GM12878 (cell line): Measurements from ENCODE around the gene UNC80. TPM values are rescaled to one million over a fixed set of nuclear protein-coding genes. Genes with fewer than 3 reads are reported as not detected.

ENCODE experiments used
- ATAC-seq: fragments of 200-7000 bp; cut with Tn5 transposase; 3 replicates; pipeline ENCODE4 v1.9.1; 2020; ENCODE audit warnings: mild to moderate bottlenecking, moderate library complexity
- BruUV-seq: library from RNA; stranded (reverse); fragments of 400-500 nt; replicated peaks from 2 replicates; lab custom pipeline; 2021; lab: Mats Ljungman, UMichigan
- CTCF ChIA-PET: fragments of 300-600 bp; sonication (Branson Sonifier 250); formaldehyde crosslinking; extraction: SDS; loops from one replicate; lab custom pipeline; 2021; ENCODE audit warnings: inconsistent platforms; lab: Yijun Ruan, JAX
- POLR2A ChIA-PET: fragments of 350-600 bp; formaldehyde crosslinking; extraction: SDS; loops from one replicate; lab custom pipeline; 2021; ENCODE audit warnings: inconsistent platforms; lab: Charles Lee
- RAD21 ChIA-PET: fragments of 300-600 bp; sonication (Branson Sonifier 250); formaldehyde crosslinking; loops from one replicate; lab custom pipeline; 2023; ENCODE audit warnings: antibody characterized with exemption; ENCODE audit not compliant: unreplicated experiment; lab: Charles Lee
- SMC1A ChIA-PET: fragments of 300-600 bp; sonication (Branson Sonifier 250); formaldehyde crosslinking; loops from one replicate; lab custom pipeline; 2023; ENCODE audit not compliant: unreplicated experiment, uncharacterized antibody; lab: Charles Lee
- DNase-seq: peaks from one replicate; pipeline ENCODE4 v3.0.0-alpha.2; 2011; ENCODE audit warnings: low read depth, low spot score
- FAIRE-seq: peaks from 3 replicates; lab custom pipeline; 2011; peaks lifted over from hg19 to GRCh38; lab: Jason Lieb, UNC
- H2AFZ ChIP-seq: 2 replicates; pipeline ENCODE4 v1.6.0; 2011; ENCODE audit warnings: low read depth, low read length, control low read depth; ENCODE audit not compliant: control insufficient read depth
- H3K27ac ChIP-seq: 2 replicates; pipeline ENCODE4 v1.5.1; 2011; ENCODE audit warnings: control low read depth; ENCODE audit not compliant: control insufficient read depth, insufficient read depth
- H3K27me3 ChIP-seq, 2 experiments: replicated peaks in 1 of 2; 2 replicates each; pipeline versions ENCODE4 v1.6.0 to v1.6.1; 2011; ENCODE audit warnings: low read length in 1 of 2; ENCODE audit not compliant: control insufficient read depth in 2 of 2, insufficient read depth in 2 of 2
- H3K36me3 ChIP-seq, 2 experiments: 2 replicates each; pipeline ENCODE4 v1.5.1; 2011; ENCODE audit warnings: low read length in 1 of 2; ENCODE audit not compliant: control insufficient read depth in 2 of 2, insufficient read depth in 2 of 2
- H3K4me1 ChIP-seq: 2 replicates; pipeline ENCODE4 v1.6.1; 2011; ENCODE audit warnings: mild to moderate bottlenecking, low read length, moderate library complexity, mixed read lengths; ENCODE audit not compliant: control insufficient read depth, insufficient read depth
- H3K4me2 ChIP-seq: 2 replicates; pipeline ENCODE4 v1.6.0; 2011; ENCODE audit warnings: control low read depth; ENCODE audit not compliant: control insufficient read depth, insufficient read depth
- H3K4me3 ChIP-seq: fragments of 200-600 bp; sonication (generic); 2 replicates; pipeline ENCODE4 v1.5.1; 2016
- H3K79me2 ChIP-seq: 2 replicates; pipeline ENCODE4 v1.6.0; 2011; ENCODE audit warnings: low read length; ENCODE audit not compliant: control insufficient read depth, insufficient read depth
- H3K9ac ChIP-seq: 2 replicates; pipeline ENCODE4 v1.8.0; 2011; ENCODE audit warnings: low read length, control low read depth, mixed read lengths; ENCODE audit not compliant: control insufficient read depth, insufficient read depth
- H3K9me3 ChIP-seq: replicated peaks from 3 replicates; pipeline ENCODE4 v1.5.1; 2011; ENCODE audit warnings: mild to moderate bottlenecking, low read length; ENCODE audit not compliant: control insufficient read depth, insufficient read depth
- H4K20me1 ChIP-seq: 2 replicates; pipeline ENCODE4 v1.6.0; 2011; ENCODE audit not compliant: control insufficient read depth, insufficient read depth
- BCL11A ChIP-seq: IDR thresholded peaks from 2 replicates; pipeline ENCODE4 v1.6.1; 2011; ENCODE audit warnings: low read depth, low read length
- BMI1 ChIP-seq: fragments of 450-650 bp; IDR thresholded peaks from 2 replicates; pipeline ENCODE4 v1.6.1; 2016; ENCODE audit warnings: mild to moderate bottlenecking, moderate library complexity, borderline replicate concordance
- CHD1 ChIP-seq: IDR thresholded peaks from 2 replicates; pipeline ENCODE4 v1.6.1; 2012; ENCODE audit warnings: low read depth, low read length, improper control_type of control experiment
- POLR2A ChIP-seq: IDR thresholded peaks from 2 replicates; pipeline ENCODE4 v1.6.1; 2011; ENCODE audit warnings: low read depth, mild to moderate bottlenecking, low read length
- POLR2AphosphoS2 ChIP-seq: IDR thresholded peaks from 2 replicates; pipeline ENCODE4 v1.6.1; 2011; ENCODE audit warnings: low read depth, mild to moderate bottlenecking, low read length, improper control_type of control experiment, moderate library complexity
- TCF3 ChIP-seq: IDR thresholded peaks from 2 replicates; pipeline ENCODE4 v1.6.1; 2012; ENCODE audit warnings: low read depth, mild to moderate bottlenecking, low read length, borderline replicate concordance; ENCODE audit not compliant: insufficient read depth
- TCF7 ChIP-seq: IDR thresholded peaks from 2 replicates; pipeline ENCODE4 v1.6.1; 2014; ENCODE audit warnings: antibody characterized with exemption, borderline replicate concordance
- YY1 ChIP-seq: IDR thresholded peaks from 2 replicates; pipeline ENCODE4 v1.6.1; 2011; ENCODE audit warnings: low read depth, mild to moderate bottlenecking, low read length
- WGBS: methylation state at CpG from one replicate; pipeline ENCODE4 v1.1.6; 2016; ENCODE audit warnings: low lambda C conversion rate; ENCODE audit not compliant: insufficient replicate concordance, insufficient coverage; ENCODE audit errors: missing lambda C conversion rate; 5-methylcytosine and 5-hydroxymethylcytosine counted together
- in situ Hi-C: fragments of 300-500 bp; cut with MboI; formaldehyde crosslinking; loops from 9 replicates; pipeline ENCODE4 v1.14.3; 2018; ENCODE audit warnings: mixed read lengths
- intact Hi-C: fragments of 100-400 bp; cut with micrococcal nuclease; formaldehyde crosslinking; loops from one replicate; pipeline ENCODE4 v1.14.2; 2022; ENCODE audit not compliant: unreplicated experiment
- polyA plus RNA-seq, 11 experiments: library from polyadenylated mRNA; depleted of rRNA in 4 of 11; unstranded in 6 of 11; stranded (reverse) in 5 of 11; fragments of >200 nt; fragmentation: Nextera tagmentation in 4 of 11; fragmentation: Illumina TruSeq in 1 of 11; extraction: Ambion mirVana in 4 of 11; extraction: Trizol in 1 of 11; gene quantifications; 1 replicate in 1 of 11; 2 replicates in 10 of 11; pipeline versions ENCODE4 v1.2.1 to v1.2.3, GENCODE V29; 2011 to 2016; ENCODE audit warnings: inconsistent platforms in 2 of 11, missing spikeins in 2 of 11, low read depth in 1 of 11
- total RNA-seq, 4 experiments: library from RNA; depleted of rRNA in 3 of 4; stranded (reverse); fragments of >200 nt in 3 of 4; fragmentation: Illumina TruSeq in 1 of 4; extraction: Trizol in 1 of 4; gene quantifications; 2 replicates each; pipeline versions ENCODE4 v1.2.1 to v1.2.3, GENCODE V29; 2013 to 2021
- TF ChIP-seq, protein P1 (sequence below): IDR thresholded peaks from 2 replicates; pipeline ENCODE4 v1.6.1; 2012; ENCODE audit warnings: low read length, inconsistent platforms
- TF ChIP-seq, protein P2 (sequence below): IDR thresholded peaks from 2 replicates; pipeline ENCODE4 v1.6.1; 2012; ENCODE audit warnings: low read depth, low read length, improper control_type of control experiment
- TF ChIP-seq, protein P3 (sequence below): IDR thresholded peaks from 2 replicates; pipeline ENCODE4 v1.6.1; 2011; ENCODE audit warnings: mild to moderate bottlenecking, low read depth, low read length, moderate library complexity; ENCODE audit not compliant: insufficient replicate concordance

UNC80 gene
- total and polyA plus RNA-seq, 10 of the 15 experiments (the other 5 are each of a cell fraction or from before 2014, with no cell fraction given) = not detected

DNA sequence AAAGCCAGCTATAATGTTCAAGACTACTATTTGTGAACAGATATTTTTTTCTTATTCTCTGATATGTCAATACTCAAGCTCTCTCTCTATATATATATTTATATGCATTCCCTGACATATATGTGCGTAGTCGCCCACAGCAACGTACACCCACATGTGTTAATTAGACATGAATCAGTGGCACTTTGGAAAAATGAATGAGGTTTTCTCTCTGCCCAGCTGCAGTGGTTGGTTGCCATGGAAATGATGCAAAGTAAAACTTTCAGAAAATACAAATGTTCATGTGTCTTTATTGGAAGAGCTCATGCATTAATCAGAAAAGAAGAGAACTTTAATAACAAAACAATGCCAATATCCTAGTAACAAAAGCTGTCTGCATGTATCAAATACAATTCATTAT lies 34.7 kb downstream of the UNC80 start (continued):
- TF ChIP-seq, protein P1, sequence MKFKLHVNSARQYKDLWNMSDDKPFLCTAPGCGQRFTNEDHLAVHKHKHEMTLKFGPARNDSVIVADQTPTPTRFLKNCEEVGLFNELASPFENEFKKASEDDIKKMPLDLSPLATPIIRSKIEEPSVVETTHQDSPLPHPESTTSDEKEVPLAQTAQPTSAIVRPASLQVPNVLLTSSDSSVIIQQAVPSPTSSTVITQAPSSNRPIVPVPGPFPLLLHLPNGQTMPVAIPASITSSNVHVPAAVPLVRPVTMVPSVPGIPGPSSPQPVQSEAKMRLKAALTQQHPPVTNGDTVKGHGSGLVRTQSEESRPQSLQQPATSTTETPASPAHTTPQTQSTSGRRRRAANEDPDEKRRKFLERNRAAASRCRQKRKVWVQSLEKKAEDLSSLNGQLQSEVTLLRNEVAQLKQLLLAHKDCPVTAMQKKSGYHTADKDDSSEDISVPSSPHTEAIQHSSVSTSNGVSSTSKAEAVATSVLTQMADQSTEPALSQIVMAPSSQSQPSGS = no peak
- no peak for TF ChIP-seq POLR2AphosphoS2
- no peak for TF ChIP-seq BCL11A
- TF ChIP-seq TCF7 = no peak
- TF ChIP-seq, protein P2, sequence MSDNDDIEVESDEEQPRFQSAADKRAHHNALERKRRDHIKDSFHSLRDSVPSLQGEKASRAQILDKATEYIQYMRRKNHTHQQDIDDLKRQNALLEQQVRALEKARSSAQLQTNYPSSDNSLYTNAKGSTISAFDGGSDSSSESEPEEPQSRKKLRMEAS = no peak
- no peak for TF ChIP-seq BMI1
- TF ChIP-seq, all 136 proteins: peak for 0

DNA sequence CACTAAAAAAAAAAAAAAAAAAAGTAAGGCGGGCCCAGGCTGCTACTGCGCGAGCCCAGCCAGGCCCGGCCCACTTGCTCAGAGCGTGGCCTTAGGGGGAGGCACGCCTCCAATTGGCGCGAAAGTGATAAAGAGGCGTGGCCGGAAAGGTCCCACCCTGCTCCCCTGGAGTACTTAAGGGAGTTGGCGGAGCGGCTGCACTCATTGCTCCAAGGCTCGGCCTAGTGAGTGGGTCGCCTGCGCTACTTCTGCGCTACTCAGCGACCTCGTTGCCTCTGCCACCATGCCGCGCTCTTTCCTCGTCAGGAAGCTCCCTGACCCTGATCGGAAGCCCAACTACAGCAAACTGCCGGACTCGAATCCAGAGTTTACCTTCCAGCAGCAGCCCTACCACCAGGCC lies 36.9 kb downstream of the UNC80 start:
- no peaks in the 10 kb centered on the region for H3K4me1 ChIP-seq
- no peak overlapping the region for H3K4me2 ChIP-seq
- ATAC-seq (no peak), DNase-seq (no peak), FAIRE-seq (no peak)
- H3K9ac ChIP-seq = no peak overlapping the region
- no peaks in the 10 kb centered on the region for H3K9me3 ChIP-seq
- POLR2A ChIA-PET = no interaction called here
- no peaks in the 10 kb centered on the region for H3K27me3 ChIP-seq
- 91% methylated on average over 17 of the region's 24 CpGs for WGBS
- SMC1A ChIA-PET = no interaction called here
- H3K79me2 ChIP-seq = no peaks in the 10 kb centered on the region
- H3K36me3 ChIP-seq = no peaks in the 10 kb centered on the region
- CTCF ChIA-PET = no interaction called here
- BruUV-seq = no TSS peak
- TF ChIP-seq, protein P3, sequence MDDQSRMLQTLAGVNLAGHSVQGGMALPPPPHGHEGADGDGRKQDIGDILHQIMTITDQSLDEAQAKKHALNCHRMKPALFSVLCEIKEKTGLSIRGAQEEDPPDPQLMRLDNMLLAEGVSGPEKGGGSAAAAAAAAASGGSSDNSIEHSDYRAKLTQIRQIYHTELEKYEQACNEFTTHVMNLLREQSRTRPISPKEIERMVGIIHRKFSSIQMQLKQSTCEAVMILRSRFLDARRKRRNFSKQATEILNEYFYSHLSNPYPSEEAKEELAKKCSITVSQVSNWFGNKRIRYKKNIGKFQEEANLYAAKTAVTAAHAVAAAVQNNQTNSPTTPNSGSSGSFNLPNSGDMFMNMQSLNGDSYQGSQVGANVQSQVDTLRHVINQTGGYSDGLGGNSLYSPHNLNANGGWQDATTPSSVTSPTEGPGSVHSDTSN = no peak
- TF ChIP-seq TCF3 (no peak), CHD1 (no peak), POLR2A (no peak), YY1 (no peak), BCL11A (no peak)
- in situ Hi-C loops = no loop called here
- RAD21 ChIA-PET = no interaction called here
- no peak overlapping the region for H3K27ac ChIP-seq
- no peak overlapping the region for H3K4me3 ChIP-seq
- no peak overlapping the region for H2AFZ ChIP-seq
- H4K20me1 ChIP-seq = peaks cover 4% of the 10 kb centered on the region; the same call in 1 of the 2 replicates
- intact Hi-C loops = no loop called here
